Right forelimb (tissue), 1 donor: ENCODE data around the gene MCUR1.
A peak's percentile ranks its signal among the peaks of the same experiment; 100 is the strongest.
"Not testable (repeated sequence)": the region's sequence is repeated elsewhere in the genome, so short reads cannot be mapped to it uniquely, and the experiment has no call there.

Source experiments
- DNase-seq: peaks from one replicate; pipeline ENCODE4 v3.0.0-alpha.2; 2018

Gene MCUR1

DNA sequence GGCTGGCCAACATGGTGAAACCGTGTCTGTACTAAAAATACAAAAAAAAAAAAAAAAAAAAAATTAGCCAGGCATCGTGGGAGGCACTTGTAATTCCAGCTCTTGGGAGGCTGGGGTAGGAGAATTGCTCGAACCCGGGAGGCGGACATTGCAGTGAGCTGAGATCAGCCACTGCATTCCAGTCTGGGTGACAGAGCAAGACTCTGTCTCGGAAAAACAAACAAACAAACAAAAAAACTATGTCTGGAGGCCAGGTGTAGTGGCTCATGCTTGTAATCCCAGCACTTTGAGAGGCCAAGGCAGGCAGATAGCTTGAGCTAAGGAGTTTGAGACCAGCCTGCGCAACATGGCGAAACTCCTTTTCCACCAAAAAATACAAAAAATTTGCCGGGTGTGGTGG, 38.9 kb downstream of the MCUR1 start:
- DNase-seq: not testable (repeated sequence)

DNA sequence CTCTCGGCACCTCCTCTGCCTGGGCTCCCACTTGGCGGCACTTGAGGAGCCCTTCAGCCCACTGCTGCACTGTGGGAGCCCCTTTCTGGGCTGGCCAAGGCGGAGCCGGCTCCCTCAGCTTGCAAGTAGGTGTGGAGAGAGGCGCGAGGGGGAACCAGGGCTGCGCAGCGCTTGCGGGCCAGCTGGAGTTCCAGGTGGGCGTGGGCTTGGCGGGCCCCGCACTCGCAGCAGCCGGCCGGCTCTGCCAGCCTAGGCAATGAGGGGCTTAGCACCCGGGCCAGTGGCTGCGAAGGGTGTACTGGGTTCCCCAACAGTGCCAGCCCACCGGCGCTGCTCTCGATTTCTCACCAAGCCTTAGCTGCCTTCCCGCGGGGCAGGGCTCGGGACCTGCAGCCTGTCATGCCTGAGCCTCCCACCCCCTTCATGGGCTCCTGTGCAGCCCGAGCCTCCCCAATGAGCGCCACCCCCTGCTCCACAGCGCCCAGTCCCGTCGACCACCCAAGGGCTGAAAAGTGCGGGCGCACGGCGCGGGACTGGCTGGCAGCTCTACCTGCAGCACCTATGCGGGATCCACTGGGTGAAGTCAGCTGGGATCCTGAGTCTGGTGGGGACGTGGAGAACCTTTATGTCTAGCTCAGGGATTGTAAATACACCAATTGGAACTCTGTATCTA, 41.9 kb downstream of the MCUR1 start:
- DNase-seq: not testable (repeated sequence)

DNA sequence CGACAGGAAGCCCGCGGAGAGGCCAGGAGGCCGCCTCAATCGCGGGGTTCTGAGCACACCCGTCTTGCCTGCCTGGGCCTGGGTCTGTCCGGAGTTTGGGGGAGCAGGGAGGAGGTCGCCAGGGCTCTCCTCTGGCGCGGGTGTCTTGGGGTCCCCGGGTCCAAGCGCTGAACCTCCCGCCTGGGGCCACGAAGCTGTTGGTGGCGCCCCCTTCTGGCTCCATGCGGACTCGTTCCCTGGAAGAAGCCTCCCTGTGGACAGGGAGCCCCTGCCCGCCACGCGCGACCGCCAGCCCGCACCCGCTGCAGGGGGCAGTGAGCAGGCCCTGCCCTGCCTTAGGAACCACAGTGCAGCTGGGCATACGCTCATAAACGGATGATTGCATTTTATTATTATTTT, 44.7 kb downstream of the MCUR1 start:
- no peak for DNase-seq

DNA sequence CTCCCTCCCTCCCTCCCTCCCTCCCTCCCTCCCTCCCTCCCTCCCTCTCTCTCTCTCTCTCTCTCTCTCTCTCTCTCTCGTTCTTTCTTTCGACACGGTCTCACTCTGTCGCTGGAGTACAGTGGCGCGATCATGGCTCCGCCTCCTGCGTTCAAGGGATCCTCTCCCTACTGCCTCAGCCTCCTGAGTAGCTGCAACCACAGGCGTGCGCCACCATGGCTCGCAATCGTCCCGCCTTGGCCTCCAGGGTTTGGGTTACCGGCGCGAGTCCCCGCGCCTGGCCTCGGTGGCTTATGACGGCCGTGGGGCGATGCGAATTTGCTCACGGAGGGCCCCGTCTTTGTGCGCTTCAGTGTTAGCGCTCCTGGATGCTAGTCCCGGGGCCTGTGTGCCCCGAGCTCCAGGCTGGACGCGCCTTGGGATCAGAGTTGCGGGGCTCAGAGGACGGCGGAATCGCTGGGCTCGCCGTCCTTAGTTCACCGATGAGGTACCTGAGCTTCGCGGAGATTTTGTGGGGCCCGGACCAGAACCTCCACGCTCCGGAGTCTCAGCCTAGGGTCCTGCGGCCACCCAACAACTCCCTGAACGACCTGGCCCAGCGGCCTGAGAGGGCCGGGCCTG, 45.2 kb downstream of the MCUR1 start:
- no peak for DNase-seq

DNA sequence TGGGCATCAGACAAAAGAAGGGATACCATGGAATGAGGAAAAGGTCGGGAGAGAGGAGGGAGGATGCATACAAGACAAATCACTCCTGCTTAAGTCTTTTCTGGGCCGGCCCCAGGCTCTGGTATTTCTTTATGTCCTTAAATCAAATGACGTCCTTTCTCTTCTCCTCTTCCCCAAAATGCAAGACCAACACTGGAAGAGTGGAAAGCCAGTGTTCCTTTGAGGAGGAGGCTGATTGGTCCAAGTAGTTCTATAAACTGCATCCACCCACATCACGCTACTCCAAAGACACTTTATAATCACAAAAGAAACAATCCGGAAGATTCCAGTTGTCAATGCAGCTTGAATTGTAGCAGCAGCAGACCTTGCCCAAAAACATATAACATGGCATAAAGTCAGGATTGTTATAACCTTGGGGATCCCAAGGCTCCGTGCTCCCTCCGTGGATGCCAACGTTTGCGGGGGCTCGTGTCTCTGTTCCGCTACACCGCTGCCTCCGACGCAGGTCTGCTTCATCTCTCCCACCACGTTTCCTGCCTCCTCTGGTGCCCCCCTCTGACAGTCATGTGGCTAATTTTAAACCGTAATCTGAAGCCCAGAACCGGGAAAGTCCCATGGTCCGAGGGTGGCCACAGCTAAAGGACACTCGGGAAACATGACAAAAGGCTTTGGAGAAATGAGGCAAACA, 47.1 kb downstream of the MCUR1 start:
- DNase-seq: peak; percentile 73

DNA sequence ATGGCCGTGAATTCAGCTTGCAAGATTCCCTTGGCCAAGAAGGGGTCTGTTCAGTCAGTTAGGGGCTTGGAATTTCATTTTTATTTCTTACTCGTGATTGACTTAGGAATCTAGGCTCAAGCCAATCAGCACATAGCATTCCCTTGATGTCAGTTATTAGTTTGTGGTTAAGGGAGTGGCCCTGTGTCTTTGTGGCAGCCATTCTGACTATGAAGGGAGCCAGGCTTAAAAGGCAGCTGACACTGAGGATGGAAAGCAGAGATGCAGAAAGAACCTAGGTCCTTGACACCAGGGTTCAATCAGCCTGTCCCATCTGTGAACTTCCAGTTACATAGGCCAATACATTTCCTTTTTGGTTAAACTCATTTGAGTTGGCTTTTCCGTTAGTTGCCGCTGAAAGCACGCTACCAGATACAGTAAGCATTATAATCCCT, 48.1 kb downstream of the MCUR1 start:
- no peak for DNase-seq

DNA sequence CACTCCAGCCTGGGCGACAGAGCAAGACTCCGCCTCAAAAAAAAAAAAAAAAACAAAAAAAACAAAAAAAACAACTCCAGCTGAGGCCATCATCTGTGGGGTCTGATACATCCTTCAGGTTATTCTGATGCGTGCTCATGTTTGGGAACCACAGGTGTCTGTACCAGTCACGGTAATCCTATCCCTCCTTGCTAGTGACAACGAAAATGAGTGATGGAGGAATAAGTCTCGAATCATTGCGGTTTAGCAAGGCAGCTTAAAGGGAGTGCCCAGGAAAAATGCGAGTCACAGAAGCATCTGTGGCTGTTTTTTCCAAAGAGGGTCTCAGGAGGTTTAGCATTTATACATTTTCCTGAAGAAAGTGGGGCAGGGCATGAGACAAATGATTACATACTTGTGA, 48.8 kb downstream of the MCUR1 start:
- no peak for DNase-seq

DNA sequence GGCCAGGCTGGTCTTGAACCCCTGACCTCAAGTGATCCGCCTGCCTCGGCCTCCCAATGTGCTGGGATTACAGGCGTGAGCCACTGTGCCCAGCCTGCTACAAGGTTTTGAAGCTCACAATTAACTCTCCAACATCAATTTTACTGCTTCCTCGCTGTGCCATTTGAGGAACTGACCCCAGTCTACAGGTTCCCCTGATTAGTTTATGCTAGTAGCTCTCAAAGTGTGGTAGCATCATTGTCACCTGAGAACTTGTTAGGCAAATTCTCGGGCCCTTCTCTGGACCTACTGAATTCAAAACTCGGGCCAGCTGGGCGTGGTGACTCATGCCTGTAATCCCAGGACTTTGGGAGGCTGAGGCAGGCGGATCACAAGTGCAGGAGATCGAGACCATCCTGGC, 49.4 kb downstream of the MCUR1 start:
- no peak for DNase-seq

DNA sequence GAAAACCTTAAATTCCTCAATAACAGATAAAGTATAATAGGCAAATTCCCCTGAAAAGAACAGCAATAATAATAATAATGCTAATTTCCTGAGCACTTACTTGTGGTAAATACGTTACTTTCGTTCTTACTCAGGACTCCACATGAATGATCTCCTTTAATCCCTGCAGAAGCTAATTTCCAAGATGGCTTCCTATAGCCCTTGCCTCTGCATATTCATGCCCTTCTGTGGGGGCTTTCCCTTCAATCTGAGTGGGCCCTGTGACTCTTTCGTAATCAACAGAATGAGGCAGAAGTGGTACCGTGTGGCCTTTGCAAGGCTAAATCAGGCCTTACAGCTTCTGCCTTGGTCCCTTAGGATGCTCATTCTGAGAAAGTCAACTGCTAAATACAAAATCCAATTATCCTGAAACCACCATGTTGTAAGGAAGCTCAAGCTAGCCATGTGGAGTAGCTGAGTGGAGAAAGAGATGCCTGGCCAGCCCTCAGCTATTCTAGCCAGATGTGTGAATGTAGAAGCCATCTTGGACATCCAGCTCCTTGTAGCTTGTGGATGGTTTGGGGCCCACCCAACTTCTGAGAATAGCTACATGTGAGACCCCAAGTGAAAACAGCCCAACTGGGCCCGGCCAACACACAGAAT, 50.5 kb downstream of the MCUR1 start:
- DNase-seq: no peak

DNA sequence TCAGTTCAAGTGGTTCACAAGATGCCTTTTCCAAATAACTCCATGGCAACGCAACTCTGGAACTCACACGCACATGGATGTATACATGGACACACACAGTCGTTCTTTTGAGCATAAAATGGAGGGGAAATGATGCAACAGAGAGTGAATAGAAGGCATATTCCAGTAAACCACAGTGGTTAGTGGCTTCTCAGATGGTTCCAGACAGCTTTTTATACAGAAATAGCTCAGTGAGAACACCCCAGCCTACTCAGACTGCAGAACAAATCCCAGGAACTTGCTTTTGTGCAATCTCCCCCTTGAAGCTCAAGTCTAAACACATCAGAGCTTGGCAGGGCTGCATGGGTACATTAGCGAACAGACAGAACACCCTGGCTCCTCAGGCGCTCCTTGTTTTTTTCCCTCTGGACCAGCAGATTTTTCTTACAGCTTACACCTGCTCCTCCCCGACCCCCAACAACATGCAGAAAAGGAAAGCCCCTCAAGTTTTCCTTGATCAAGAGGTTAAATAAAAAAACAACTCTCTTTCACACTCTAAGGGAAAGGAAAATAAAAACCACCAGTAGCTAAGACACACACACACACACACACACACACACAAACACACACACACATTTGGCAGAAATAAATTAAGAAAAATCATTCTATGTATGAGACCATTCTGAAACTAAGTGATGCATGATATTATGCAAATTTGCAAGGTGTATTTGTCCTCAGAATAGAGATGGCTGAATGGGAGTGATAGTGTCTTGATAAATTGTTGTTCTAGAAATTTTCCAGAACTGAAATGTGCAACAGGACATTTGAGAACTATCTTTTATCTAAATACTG, 51.5 kb downstream of the MCUR1 start:
- peak; percentile 72 for DNase-seq

DNA sequence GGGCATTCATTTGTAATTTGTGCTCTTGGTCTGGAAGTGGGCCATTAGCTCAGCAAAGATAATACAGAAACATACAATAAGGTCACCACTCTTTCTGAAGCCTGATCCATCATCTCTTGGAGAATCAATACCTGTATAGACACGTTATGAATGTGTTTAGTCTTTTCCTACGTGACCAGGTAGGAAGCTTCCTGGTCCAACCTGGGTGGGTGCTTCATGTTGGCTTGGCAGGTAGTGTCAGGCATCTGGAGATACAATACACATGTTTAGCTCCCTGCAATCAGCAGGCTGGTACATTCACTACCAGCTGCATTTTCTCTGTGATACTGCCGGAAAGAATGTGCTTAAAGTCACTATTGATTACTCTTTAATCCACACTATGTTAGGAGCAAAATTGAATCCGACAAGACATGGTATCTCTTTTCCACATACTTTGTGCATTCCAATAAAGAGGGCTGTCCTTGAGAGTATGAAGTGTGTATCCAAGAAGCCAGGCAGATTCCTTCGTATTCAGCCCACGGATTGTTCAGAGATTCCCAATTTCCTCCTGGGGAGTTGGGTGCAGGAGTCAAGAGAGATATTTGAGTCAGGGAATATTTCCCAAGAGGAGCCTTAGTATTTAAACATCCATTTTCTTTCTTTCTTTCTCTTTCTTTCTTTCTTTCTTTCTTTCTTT, 52.9 kb downstream of the MCUR1 start:
- no peak for DNase-seq

DNA sequence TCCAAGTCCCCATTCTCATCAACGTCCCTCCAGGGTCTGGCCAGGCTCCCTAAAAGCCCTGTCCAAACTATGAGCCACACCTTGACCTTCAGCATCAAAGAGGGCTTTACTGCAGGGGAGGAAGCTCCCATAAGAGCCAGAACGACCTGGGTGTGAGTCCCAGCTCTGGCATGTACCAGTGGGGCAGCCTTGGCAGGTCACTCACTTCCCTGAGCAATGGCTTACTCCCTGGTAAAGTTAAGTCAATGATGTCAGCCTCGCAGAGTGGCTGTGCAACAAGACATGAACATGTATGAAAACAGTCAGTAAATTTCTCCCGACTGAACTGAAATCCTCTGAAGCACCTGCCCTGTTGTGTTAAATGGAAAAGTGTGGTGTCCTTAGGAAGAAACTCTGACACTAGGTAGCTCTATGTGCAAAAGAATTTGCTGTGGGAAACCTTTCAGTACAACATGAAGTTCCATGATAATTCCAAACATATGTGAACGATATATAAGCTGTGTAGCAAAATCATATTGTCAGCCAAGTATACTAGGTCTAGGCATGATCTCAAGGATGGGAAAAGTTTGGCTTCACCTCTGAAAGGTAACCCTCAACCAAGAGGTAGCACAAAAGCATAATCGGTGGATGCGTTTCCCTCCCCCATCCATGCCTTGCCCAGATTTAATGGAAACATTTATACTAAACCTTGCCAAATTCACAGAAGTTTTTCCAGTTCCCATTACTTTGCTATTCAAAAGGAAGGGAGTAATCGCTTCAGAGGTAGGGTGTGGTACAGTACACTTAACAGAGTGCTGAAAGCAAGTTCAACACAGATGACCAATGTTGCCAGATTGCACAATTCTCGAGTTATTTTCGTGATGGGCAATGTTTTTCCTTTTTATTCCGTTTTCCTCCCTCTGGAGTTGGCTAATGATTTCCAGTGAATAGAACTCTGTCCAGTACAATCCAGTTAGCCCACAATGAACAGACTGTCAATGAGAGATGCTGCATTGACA, 53.8 kb downstream of the MCUR1 start:
- DNase-seq: peak; percentile 58

DNA sequence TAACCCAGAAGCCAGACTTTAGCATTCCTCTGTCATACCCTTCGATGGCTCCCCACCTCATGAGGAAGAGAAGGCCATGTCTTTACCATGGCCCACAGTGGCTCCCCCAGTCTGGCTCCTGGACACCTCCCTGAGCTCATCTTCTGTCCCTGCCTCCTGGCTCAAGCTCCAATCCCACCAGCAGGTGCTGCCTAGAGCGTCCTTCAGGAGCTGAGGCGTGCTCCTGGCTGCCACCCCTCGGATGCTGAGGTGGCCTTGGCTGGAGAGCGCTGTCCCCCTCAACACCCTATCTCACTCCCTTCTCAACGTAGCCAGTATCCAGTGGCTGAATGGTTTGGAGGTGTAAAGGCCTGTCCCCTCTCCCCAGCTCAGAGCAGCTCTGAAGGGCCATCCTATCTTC, 55.3 kb downstream of the MCUR1 start:
- DNase-seq: no peak

DNA sequence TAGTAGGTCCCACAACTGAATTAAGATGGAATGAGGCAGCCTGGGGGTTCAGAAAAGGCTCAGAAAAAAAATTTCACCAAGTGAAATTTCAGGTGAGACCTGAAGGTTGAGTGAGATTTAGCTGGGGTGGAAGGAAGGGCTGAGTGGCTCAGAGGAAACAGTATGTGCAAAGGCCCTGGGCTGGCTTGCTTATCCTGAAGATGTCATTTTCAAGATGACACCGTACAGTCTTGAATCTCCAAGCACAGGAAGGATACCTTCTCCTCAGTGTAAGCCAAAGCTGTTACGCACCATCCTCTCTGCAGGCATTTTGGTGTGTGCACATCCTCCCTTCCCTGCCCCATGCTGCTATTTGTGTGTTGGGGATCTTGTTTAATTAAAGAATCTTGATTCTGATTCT, 59.7 kb downstream of the MCUR1 start:
- DNase-seq: no peak

DNA sequence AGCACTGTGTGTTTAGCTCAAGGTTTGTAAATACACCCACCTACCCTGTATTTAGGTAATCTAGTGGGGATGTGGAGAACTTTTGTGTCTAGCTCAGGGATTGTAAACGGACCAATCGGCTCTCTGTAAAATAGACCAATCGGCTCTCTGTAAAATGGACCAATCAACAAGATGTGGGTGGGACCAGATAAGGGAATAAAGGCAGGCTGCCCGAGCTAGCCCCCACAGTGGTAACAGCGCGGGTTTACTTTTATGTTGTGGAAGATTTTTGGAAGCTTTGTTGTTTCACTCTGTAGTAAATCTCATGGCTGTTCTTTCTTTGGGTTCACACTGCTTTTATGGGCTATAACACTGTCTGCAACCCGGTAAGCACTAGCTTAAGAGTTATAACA, 70.6 kb downstream of the MCUR1 start:
- no peak for DNase-seq

DNA sequence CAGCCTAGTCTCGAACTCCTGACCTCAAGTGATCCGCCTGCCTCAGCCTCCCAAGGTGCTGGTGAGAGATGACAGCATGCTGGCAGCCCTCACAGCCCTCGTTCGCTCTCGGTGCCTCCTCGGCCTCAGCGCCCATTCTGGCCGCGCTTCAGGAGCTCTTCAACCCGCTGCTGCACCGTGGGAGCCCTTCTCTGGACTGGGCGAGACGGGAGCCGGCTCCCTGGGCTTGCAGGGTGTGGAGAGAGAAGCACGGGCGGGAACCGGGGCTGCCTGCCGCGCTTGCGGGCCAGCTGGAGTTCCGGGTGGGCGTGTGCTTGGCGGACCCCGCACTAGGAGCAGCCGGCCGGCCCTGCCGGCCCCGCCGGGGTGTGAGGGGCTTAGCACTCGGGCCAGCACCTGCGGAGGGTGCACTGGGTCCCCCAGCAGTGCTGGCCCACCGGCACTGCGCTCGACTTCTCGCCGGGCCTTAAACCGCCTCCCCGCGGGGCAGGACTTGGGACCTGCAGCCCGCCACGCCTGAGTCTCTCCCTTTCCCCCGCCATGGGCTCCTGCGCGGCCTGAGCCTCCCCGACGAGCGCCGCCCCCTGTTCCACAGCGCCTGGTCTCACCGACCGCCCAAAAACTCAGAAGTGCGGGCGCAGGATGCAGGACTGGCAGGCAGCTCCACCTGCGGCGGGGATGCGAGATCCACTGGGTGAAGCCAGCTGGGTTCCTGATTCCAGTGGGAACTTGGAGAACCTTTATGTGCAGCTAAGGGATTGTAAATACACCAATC, 71.2 kb downstream of the MCUR1 start:
- no peak for DNase-seq

DNA sequence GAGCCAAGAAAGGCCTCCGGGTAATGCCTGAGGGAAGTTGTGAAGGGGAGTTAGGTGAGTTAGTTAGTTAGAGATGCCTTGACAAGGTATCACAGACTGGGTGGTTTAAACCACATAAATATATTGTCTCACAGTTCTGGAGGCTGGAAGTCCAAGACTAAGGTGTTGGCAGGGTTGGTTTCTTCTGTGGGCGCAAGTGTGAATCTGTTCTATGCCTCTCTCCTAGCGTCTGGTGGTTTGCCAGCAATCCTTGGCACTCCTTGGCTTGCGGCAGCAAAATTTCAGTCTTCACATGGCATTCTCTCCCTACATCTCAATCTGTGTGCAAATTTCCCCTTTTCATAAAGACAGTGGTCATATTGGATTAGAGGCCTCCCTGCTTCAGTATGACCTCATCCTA, 73.0 kb downstream of the MCUR1 start:
- DNase-seq: no peak
